Activated naive CD8-positive, alpha-beta T cell treated with anti-CD3 and anti-CD28 coated beads, Interleukin-2, amount 50 U/mL, for 16 hours (primary cell): ENCODE data around the gene KIF5A.
"Not testable (repeated sequence)": the region's sequence is repeated elsewhere in the genome, so short reads cannot be mapped to it uniquely, and the experiment has no call there.

ENCODE experiments used
- DNase-seq: peaks from one replicate; pipeline ENCODE4 v3.0.0-alpha.2; 2020; ENCODE audit warnings: low read depth, low spot score

Gene KIF5A

DNA sequence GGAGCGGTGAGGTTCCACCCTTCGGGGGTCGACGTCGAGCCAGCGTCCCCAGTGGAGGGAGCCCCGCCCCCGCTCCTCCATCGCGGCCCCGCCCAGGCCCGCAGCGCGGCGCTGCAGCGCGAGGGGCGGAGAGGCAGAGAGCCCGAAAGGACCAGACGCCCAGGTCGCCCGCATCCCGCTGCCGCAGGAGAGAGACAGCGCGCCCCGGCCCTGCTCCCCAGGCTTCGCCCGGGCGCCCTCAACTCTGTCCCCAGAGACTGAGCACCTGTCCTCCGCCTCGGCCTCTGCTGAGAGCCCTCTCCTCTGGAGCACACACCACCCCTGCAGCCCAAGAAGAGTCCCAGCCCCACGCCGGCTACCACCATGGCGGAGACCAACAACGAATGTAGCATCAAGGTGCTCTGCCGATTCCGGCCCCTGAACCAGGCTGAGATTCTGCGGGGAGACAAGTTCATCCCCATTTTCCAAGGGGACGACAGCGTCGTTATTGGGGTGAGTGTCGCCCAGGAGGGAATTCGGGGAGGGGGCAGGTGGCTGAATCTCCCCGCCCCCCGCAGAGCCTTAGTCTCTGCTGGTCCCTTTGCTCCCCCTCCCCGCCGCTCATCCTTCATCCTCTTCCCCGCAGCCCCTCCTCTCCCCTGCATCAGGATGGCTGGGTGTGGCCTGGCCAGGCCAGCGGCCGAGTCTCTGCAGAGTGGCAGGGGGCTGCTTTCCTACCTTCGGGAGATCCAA lies at the start of gene KIF5A:
Gene KIF5A, plus strand, starts transcription at position 136 of the 732 bp plus-strand sequence. Its CDS starts 228 bp downstream, at position 364.
- DNase-seq, result peak; percentile 26

DNA sequence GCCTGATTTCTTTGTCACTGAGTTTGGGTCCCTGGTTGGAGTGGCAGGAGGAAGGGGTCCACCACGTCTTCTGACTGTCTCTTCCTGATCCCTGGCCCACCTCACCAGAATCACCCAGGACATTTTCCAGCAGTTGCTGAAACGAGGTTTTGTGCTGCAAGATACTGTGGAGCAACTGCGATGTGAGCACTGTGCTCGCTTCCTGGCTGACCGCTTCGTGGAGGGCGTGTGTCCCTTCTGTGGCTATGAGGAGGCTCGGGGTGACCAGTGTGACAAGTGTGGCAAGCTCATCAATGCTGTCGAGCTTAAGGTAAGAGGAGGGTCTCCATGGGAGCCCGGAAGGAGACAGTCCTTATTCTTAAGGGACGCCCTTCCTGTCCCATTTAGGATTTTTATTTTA lies 49.6 kb upstream of the KIF5A start:
- no peak for DNase-seq

DNA sequence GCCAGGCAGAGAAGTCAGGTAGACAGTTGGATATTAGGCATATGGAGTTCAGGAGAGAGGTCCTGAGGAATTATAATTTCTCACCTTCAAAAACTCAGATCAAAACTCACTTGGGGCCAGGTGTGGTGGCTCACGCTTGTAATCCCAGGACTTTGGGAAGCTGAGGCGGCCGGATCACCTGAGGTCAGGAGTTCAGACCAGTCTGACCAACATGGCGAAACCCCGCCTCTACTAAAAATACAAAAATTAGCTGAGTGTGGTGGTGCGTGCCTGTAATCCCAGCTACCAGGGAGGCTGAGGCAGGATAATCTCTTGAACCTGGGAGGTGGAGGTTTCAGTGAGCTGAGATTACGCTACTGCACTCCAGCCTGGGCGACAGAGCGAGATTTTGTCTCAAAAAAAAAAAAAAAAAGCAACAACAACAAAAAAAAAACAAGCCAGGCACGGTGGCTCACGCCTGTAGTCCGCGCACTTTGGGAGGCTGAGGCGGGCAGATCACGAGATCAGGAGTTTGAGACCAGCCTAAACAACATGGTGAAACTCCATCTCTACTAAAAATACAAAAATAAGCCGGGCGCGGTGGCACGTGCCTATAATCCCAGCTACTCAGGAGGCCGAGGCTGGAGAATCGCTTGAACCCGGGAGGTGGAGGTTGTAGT lies 47.4 kb upstream of the KIF5A start:
- not testable (repeated sequence) for DNase-seq

DNA sequence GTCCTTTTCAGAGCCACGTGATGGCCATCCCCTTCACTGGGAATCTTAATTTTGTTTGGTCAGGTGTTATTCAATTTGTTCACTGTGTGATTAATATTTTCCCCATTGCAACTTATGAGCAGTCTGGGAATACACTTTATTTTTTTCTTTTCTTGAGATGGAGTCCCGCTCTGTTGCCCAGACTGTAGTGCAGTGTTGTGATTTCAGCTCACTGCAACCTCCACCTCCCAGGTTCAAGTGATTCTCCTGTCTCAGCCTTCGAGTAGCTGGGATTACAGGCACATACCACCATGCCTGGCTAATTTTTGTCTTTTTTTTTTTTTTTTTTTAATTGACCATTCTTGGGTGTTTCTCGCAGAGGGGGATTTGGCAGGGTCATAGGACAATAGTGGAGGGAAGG lies 43.3 kb upstream of the KIF5A start:
- DNase-seq, result not testable (repeated sequence)

- not testable (repeated sequence) for DNase-seq
Measured at GRCh38 chr12:57507796-57508195, 42.0 kb upstream of the KIF5A start.

DNA sequence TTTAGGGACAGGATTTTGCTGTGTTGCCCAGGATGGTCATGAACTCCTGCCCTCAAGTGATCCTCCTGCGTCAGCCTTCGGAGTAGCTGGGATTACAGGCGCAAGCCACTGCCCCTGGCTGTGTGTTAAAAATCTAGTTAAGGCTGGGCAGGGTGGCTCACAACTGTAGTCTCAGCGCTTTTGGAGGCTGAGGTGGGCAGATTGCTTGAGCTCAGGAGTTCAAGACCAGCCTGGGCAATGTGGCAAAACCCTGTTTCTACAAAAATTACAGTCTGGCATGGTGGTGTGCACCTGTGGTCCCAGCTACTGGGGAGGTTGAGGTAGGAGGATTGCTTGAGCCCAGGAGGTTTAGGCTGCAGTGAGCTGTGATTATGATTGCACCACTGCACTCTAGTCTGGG lies 38.7 kb upstream of the KIF5A start:
- DNase-seq, result no peak

GRCh38 chr12:57511588-57512325 lies 38.1 kb upstream of the KIF5A start:
- DNase-seq, result no peak

- DNase-seq, result no peak
Measured at GRCh38 chr12:57512665-57513064, 37.2 kb upstream of the KIF5A start.

DNA sequence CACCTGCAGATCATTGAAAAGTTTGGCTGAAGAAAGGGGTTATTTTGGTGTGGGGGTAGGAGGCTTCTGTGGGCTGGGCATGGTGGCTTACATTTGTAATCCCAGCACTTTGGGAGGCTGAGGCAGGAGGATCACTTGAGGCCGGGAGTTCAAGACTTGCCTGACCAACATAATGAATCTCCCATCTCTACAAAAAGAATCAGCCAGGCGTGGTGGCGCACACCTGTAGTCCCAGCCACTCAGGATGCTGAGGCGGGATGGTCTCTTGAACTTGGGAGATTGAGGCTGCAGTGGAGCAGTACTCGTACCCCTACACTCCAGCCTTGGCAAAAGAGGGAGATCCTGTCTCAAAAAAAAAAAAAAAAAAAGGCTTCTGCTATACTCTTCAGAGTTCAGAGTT lies 36.6 kb upstream of the KIF5A start:
- no peak for DNase-seq

GRCh38 chr12:57513677-57514076 lies 36.2 kb upstream of the KIF5A start:
- DNase-seq, result not testable (repeated sequence)

GRCh38 chr12:57514246-57514645 lies 35.6 kb upstream of the KIF5A start:
- DNase-seq, result not testable (repeated sequence)

- DNase-seq, result no peak
Measured at GRCh38 chr12:57514720-57515407, 35.0 kb upstream of the KIF5A start.

GRCh38 chr12:57515408-57515933 lies 34.4 kb upstream of the KIF5A start:
- no peak for DNase-seq

- DNase-seq, result no peak
Measured at GRCh38 chr12:57515934-57516541, 33.8 kb upstream of the KIF5A start.

GRCh38 chr12:57516617-57517153 lies 33.2 kb upstream of the KIF5A start:
- DNase-seq, result no peak

DNA sequence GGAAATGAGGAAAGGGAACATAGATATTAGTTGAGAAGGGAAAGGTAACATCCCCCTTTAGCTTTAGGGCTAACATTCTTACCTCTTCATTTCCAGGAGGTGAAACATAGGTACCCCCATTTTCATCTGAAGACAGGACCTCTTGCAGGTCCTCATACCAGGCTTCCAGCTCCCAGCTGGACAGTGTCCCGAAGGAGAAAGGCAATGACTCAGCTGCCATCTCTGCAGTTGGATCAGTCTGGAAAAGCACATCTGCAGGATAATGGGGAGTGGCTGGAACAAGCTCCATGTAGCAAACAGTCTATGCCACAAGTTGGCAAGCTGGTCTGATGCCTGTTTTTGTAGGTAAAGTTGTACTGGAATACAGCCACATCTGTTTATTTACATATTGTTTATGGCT lies 32.7 kb upstream of the KIF5A start:
- no peak for DNase-seq

DNA sequence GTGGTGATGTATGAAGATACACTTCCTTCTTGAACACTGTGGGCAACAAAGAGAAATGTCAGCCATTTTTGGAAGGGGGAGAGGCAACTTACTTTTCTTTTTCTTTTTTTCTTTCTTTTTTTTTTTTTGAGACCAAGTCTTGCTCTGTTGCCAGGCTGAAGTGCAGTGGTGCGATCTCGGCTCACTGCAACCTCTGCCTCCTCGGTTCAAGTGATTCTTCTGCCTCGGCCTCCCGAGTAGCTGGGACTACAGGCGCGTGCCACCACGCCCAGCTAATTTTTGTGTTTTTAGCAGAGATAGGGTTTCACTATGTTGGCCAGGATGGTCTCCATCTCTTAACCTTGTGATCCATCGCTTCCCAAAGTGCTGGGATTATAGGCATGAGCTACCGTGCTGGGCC lies 32.1 kb upstream of the KIF5A start:
- DNase-seq, result not testable (repeated sequence)

DNA sequence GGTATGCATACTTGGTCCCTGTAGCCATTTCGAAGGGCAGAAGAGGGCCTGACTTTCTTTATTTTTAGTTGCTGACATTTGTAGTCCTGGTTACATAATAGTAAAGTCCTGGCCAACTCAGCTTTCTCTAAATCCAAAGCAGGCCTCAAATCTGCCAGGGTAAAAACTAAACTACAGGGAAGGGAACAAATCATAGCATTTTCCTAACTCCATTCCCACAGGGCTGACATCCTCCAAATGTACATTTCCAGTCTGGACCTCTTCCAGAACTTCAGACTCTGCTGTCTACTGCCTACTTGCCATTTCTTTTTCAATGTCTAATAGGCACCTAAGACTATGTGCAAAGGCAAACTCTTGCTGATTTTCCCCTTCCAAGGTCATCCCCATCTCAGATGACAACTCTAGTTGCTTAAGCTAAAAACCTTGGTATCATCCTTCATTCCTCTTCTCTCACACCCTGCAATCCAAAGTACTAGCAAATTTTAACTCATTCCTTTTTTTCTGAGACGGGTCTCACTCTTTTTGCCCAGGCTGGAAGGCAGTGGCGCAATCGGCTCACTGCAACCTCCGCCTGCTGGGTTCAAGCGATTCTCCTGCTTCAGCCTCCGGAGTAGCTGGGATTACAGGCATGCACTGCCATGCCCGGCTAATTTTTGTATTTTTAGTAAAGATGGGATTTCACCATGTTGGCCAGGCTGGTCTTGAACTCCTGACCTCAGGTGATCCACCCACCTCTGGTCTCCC lies 31.5 kb upstream of the KIF5A start:
- no peak for DNase-seq

- DNase-seq, result no peak
Measured at GRCh38 chr12:57518920-57519795, 30.7 kb upstream of the KIF5A start.

GRCh38 chr12:57519796-57520052 lies 30.1 kb upstream of the KIF5A start:
- no peak for DNase-seq
